GM12873 (cell line): ENCODE measurements around the gene ODC1.

ENCODE experiments used
- CTCF ChIP-seq: IDR thresholded peaks from 2 replicates; pipeline ENCODE4 v1.5.1; 2012; ENCODE audit warnings: low read depth, mild to moderate bottlenecking, moderate library complexity, low read length, control low read depth; ENCODE audit not compliant: insufficient read depth; ENCODE audit errors: missing control alignments

The ODC1 gene

DNA sequence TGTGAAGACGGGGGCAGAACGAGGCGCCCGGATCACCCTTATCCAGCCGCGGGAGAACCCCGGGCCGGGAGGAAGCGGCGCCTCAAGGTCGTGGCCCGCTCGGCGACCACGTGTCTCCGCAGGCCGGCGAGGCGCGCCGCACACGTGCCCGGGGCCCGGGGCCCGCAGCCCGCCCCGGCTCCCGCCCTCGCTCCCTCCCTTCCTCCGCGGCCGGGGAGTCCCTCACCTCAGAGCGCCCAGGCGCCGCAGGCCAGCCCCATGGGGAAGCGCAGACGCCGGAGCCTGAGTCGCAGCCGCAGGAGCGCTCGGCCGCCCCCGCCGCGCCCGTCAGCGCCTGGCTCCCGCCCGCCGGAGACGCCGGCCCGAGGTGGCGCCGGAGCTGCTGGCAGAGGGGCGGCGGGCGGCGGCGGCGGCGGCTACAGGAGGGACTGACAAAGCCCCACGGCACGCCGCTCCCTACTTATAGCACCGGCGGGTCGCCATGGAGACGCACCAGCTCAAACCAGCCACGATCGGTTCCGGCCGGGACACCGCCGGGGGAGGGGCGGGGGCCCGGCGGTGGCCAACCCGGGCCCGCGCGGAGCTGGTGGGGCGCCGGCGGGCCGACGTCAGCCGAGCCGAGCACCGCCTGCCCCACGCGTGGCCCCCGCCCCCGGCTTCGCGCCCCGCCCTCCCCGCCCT, at the start of gene ODC1:
ODC1 (minus strand) TSS at position 433 of the 681 bp plus-strand sequence. CDS start 3,295 bp downstream, outside the sequence.
- TF ChIP-seq CTCF: no peak

DNA sequence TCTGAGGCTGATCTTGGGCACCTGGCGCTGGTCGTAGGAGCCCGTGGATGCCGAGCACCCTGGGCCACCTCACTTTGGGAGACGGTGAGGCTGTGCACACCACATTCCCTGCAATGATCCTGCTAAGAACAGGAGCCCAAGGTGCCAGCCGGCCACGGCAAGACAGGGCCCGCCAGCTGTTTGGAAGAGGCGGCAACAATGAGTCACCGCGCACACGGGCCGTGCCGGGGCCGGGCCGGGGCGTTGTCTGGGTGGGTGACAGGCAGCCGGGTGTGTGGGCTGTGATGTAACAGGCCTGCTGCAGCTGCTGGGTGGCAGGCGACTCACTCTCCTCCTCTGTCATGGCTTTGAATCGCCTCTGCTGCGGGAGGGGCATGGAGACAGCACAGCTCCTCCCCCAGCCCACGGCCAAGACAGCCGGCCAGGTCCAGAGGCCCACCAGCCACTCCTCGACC, 49.7 kb upstream of the ODC1 start:
- no peak for TF ChIP-seq CTCF

- TF ChIP-seq CTCF: no peak
Measured at GRCh38 chr2:10495988-10496313, 47.8 kb upstream of the ODC1 start.

DNA sequence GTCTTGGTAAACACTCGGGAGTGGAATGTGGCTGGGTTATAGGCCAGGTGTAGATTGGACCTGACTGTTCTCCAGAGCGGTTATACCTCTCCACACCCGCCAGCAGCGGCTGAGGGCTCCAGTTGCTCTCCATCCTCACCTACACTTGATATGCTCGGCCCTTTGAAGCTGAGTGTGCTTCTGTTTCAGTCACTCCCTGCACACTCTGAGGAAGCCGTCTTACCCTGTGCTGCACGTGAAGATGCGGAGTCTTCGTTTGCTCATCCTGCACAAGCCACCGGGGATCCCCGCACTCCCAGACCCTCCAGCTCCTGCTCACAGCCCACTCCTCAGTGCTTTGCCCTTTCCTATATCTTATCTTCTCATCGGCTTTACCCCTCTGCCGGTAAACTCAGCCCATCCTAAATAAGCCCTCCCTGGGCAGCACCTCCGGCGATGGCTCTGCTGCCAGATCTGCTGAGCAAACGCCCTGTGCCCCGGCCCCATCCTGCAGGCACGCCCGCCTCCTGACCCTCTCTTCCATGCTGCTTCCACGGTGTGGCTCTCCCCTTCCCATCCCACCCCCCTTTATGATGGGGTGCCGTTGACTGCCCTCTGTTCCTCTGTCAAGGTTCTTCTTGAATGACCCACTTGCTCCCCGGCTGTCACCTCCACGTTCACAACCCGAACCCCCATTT, 47.3 kb upstream of the ODC1 start:
- TF ChIP-seq CTCF: no peak

- TF ChIP-seq CTCF: no peak
Measured at GRCh38 chr2:10494351-10495066, 46.4 kb upstream of the ODC1 start.

GRCh38 chr2:10493634-10494281, 45.6 kb upstream of the ODC1 start:
- no peak for TF ChIP-seq CTCF
